Stomach (tissue), 4 donors: ENCODE results near the gene IPO9.

Source experiments
- CTCF ChIP-seq, 7 experiments: fragments of 450-650 bp in 4 of 7; fragments of 200-600 bp in 3 of 7; sonication (generic) in 3 of 7; IDR thresholded peaks; one replicate each; pipeline ENCODE4 v1.5.1; 2016 to 2019; ENCODE audit warnings: antibody characterized with exemption in 7 of 7, control low read depth in 2 of 7, mild to moderate bottlenecking in 1 of 7
- EP300 ChIP-seq: sonication (generic); formaldehyde crosslinking; IDR thresholded peaks from one replicate; pipeline ENCODE4 v1.6.1; 2017; ENCODE audit warnings: antibody characterized with exemption
- POLR2A ChIP-seq, 4 donors: fragments of 450-650 bp; IDR thresholded peaks; one replicate each; pipeline ENCODE4 v1.6.1; 2016; ENCODE audit warnings: antibody characterized with exemption in 4 of 4, control low read depth in 2 of 4, mild to moderate bottlenecking in 1 of 4, moderate library complexity in 1 of 4
- POLR2AphosphoS5 ChIP-seq, 3 donors: sonication (generic); formaldehyde crosslinking; IDR thresholded peaks; one replicate each; pipeline ENCODE4 v1.6.1; 2016; ENCODE audit warnings: antibody characterized with exemption in 3 of 3

GRCh38 chr1:201906336-201906735 lies 77.4 kb downstream of the IPO9 start:
- TF ChIP-seq CTCF (IDR thresholded peaks at IDR 0.05) (no peak), POLR2AphosphoS5 (IDR thresholded peaks at IDR 0.05) (no peak), POLR2A (IDR thresholded peaks at IDR 0.05) (no peak), EP300 (no peak)
